Measurements from ENCODE around the gene RSPH10B. TPM values are rescaled to one million over a fixed set of nuclear protein-coding genes. Genes with fewer than 3 reads are reported as not detected.
"Not testable (repeated sequence)": the region's sequence is repeated elsewhere in the genome, so short reads cannot be mapped to it uniquely, and the experiment has no call there.

The RSPH10B gene
- total and polyA plus RNA-seq, 2 of the 8 experiments (the other 6 are each of a cell fraction or from before 2014, with no cell fraction given) = 0.17 to 0.45 TPM

- H3K14ac ChIP-seq (ENCODE audit: insufficient read length); H2BK20ac ChIP-seq (ENCODE audit: low read length); H3K4me3 ChIP-seq (ENCODE audit: extremely low read depth in 1 of 4, insufficient read depth in 2 of 4, low read depth in 3 of 4, low read length in 4 of 4); H4K8ac ChIP-seq (ENCODE audit: extremely low read depth, insufficient read depth, low read length); H3K56ac ChIP-seq (replicated peaks; ENCODE audit: insufficient read length, low read depth, low read length); H3K9me3 ChIP-seq (ENCODE audit: insufficient read depth in 2 of 2, low read depth in 1 of 2, low read length in 1 of 2); H2BK120ac ChIP-seq (replicated peaks; ENCODE audit: low read depth, low read length); H3K9ac ChIP-seq (replicated peaks in 1 of 4; ENCODE audit: extremely low read depth in 1 of 4, low read depth in 3 of 4, low read length in 3 of 4); H3K79me2 ChIP-seq (ENCODE audit: control insufficient read depth in 1 of 2, insufficient read depth in 2 of 2, low read length in 2 of 2); H3K18ac ChIP-seq (ENCODE audit: extremely low read depth, low read length); H3K4me1 ChIP-seq (replicated peaks in 1 of 4; ENCODE audit: control insufficient read depth in 3 of 4, insufficient read depth in 4 of 4, low read length in 3 of 4); H2AFZ ChIP-seq (ENCODE audit: low read length); H4K91ac ChIP-seq (replicated peaks; ENCODE audit: insufficient read length, low read length); H3K23me2 ChIP-seq (ENCODE audit: low read depth, low read length); H2BK12ac ChIP-seq (ENCODE audit: low read depth, low read length); H3K79me1 ChIP-seq (ENCODE audit: low read depth, low read length); CTCF ChIA-PET (ENCODE audit: partially characterized antibody); H2AK5ac ChIP-seq (ENCODE audit: low read depth, low read length); H2BK15ac ChIP-seq (ENCODE audit: low read length); FAIRE-seq; H3K27ac ChIP-seq (ENCODE audit: low read depth, low read length); POLR2A ChIA-PET (ENCODE audit: partially characterized antibody); H3K36me3 ChIP-seq (ENCODE audit: control insufficient read depth in 2 of 4, insufficient read depth in 4 of 4, low read length in 3 of 4); H3K4ac ChIP-seq (replicated peaks; ENCODE audit: insufficient read length, low read depth, low read length); H2BK5ac ChIP-seq (ENCODE audit: low read depth, low read length); H4K5ac ChIP-seq (ENCODE audit: insufficient read length, low read depth, low read length); H3K4me2 ChIP-seq (ENCODE audit: insufficient read depth in 1 of 2, low read depth in 2 of 2, low read length in 2 of 2); DNase-seq (ENCODE audit: low read depth in 1 of 2, low spot score in 2 of 2); H3K27me3 ChIP-seq (replicated peaks in 1 of 4; ENCODE audit: control insufficient read depth in 3 of 4, extremely low read depth in 1 of 4, insufficient read depth in 3 of 4, low read length in 3 of 4); H3K23ac ChIP-seq (ENCODE audit: insufficient read length); H4K20me1 ChIP-seq (replicated peaks in 1 of 2; ENCODE audit: control insufficient read depth in 1 of 2, insufficient read depth in 2 of 2, low read length in 2 of 2): not testable (repeated sequence)
- WGBS, 2 experiments (ENCODE audit: extremely low coverage in 1 of 2, insufficient coverage in 1 of 2, insufficient read length in 1 of 2, insufficient replicate concordance in 2 of 2, low coverage in 1 of 2, low lambda C conversion rate in 2 of 2, missing lambda C conversion rate in 1 of 2) = 84% methylated on average over 11 of the region's 14 CpGs; no CpG with 5 or more reads in 1 of the 2 experiments
Observed at GRCh38 chr7:5931250-5931649, 39.2 kb downstream of the RSPH10B start.

GRCh38 chr7:5930290-5930689, 40.2 kb downstream of the RSPH10B start:
- H2BK12ac ChIP-seq (ENCODE audit: low read depth, low read length); H3K27ac ChIP-seq (ENCODE audit: low read depth, low read length); CTCF ChIA-PET (ENCODE audit: partially characterized antibody); H3K36me3 ChIP-seq (ENCODE audit: control insufficient read depth in 2 of 4, insufficient read depth in 4 of 4, low read length in 3 of 4); FAIRE-seq; H2BK120ac ChIP-seq (replicated peaks; ENCODE audit: low read depth, low read length); H3K79me2 ChIP-seq (ENCODE audit: control insufficient read depth in 1 of 2, insufficient read depth in 2 of 2, low read length in 2 of 2); POLR2A ChIA-PET (ENCODE audit: partially characterized antibody); H3K4me3 ChIP-seq (ENCODE audit: extremely low read depth in 1 of 4, insufficient read depth in 2 of 4, low read depth in 3 of 4, low read length in 4 of 4); H2BK20ac ChIP-seq (ENCODE audit: low read length); H4K5ac ChIP-seq (ENCODE audit: insufficient read length, low read depth, low read length); H3K4me2 ChIP-seq (ENCODE audit: insufficient read depth in 1 of 2, low read depth in 2 of 2, low read length in 2 of 2); H2BK5ac ChIP-seq (ENCODE audit: low read depth, low read length); H2AFZ ChIP-seq (ENCODE audit: low read length); H3K56ac ChIP-seq (replicated peaks; ENCODE audit: insufficient read length, low read depth, low read length); H3K79me1 ChIP-seq (ENCODE audit: low read depth, low read length); H3K27me3 ChIP-seq (replicated peaks in 1 of 4; ENCODE audit: control insufficient read depth in 3 of 4, extremely low read depth in 1 of 4, insufficient read depth in 3 of 4, low read length in 3 of 4); H2AK5ac ChIP-seq (ENCODE audit: low read depth, low read length); H3K14ac ChIP-seq (ENCODE audit: insufficient read length); H3K9ac ChIP-seq (replicated peaks in 1 of 4; ENCODE audit: extremely low read depth in 1 of 4, low read depth in 3 of 4, low read length in 3 of 4); DNase-seq (ENCODE audit: low read depth in 1 of 2, low spot score in 2 of 2); H3K4me1 ChIP-seq (replicated peaks in 1 of 4; ENCODE audit: control insufficient read depth in 3 of 4, insufficient read depth in 4 of 4, low read length in 3 of 4); H3K9me3 ChIP-seq (ENCODE audit: insufficient read depth in 2 of 2, low read depth in 1 of 2, low read length in 1 of 2); H4K91ac ChIP-seq (replicated peaks; ENCODE audit: insufficient read length, low read length); H3K18ac ChIP-seq (ENCODE audit: extremely low read depth, low read length); H3K4ac ChIP-seq (replicated peaks; ENCODE audit: insufficient read length, low read depth, low read length); H2BK15ac ChIP-seq (ENCODE audit: low read length); H4K8ac ChIP-seq (ENCODE audit: extremely low read depth, insufficient read depth, low read length); H4K20me1 ChIP-seq (replicated peaks in 1 of 2; ENCODE audit: control insufficient read depth in 1 of 2, insufficient read depth in 2 of 2, low read length in 2 of 2); H3K23me2 ChIP-seq (ENCODE audit: low read depth, low read length); H3K23ac ChIP-seq (ENCODE audit: insufficient read length): not testable (repeated sequence)
- no CpG with 5 or more reads among the region's 10 CpGs for WGBS, 2 experiments (ENCODE audit: extremely low coverage in 1 of 2, insufficient coverage in 1 of 2, insufficient read length in 1 of 2, insufficient replicate concordance in 2 of 2, low coverage in 1 of 2, low lambda C conversion rate in 2 of 2, missing lambda C conversion rate in 1 of 2)
